Adipocyte (in vitro differentiated cells): ENCODE data around the gene WDR90.
A peak's percentile ranks its signal among the peaks of the same experiment; 100 is the strongest.

ENCODE experiments used
- DNase-seq: peaks from one replicate; pipeline ENCODE4 v3.0.0-alpha.2; 2015; ENCODE audit warnings: low read depth
- H3K27me3 ChIP-seq: replicated peaks from 2 replicates; pipeline ENCODE4 v1.7.0; 2013; ENCODE audit warnings: mild to moderate bottlenecking, low read length, moderate library complexity; ENCODE audit not compliant: control insufficient read depth, insufficient read depth
- H3K36me3 ChIP-seq: 2 replicates; pipeline ENCODE4 v1.7.0; 2013; ENCODE audit warnings: low read length, mild to moderate bottlenecking, moderate library complexity; ENCODE audit not compliant: control insufficient read depth, insufficient read depth, severe bottlenecking
- H3K4me1 ChIP-seq: 2 replicates; pipeline ENCODE4 v1.7.0; 2013; ENCODE audit warnings: mild to moderate bottlenecking, low read length, moderate library complexity; ENCODE audit not compliant: control insufficient read depth, insufficient read depth
- H3K4me3 ChIP-seq: 2 replicates; pipeline ENCODE4 v1.7.0; 2013; ENCODE audit warnings: mild to moderate bottlenecking, low read length, moderate library complexity
- H3K9ac ChIP-seq: 2 replicates; pipeline ENCODE4 v1.7.0; 2013; ENCODE audit warnings: mild to moderate bottlenecking, low read length, moderate library complexity
- H3K9me3 ChIP-seq: 2 replicates; pipeline ENCODE4 v1.7.0; 2013; ENCODE audit warnings: mild to moderate bottlenecking, low read length, moderate library complexity; ENCODE audit not compliant: control insufficient read depth

Gene WDR90

GRCh38 chr16:702341-702740, 53.2 kb downstream of the WDR90 start:
- H3K27me3 ChIP-seq = peaks cover 52% of the 10 kb centered on the region
- H3K4me1 ChIP-seq = no peaks in the 10 kb centered on the region
- H3K4me3 ChIP-seq = no peak overlapping the region
- no peaks in the 10 kb centered on the region for H3K9me3 ChIP-seq
- H3K36me3 ChIP-seq = no peaks in the 10 kb centered on the region
- DNase-seq = no peak
- H3K9ac ChIP-seq = no peak overlapping the region

- no peak overlapping the region for H3K4me3 ChIP-seq
Observed at GRCh38 chr16:703406-703805, 54.2 kb downstream of the WDR90 start.

GRCh38 chr16:704047-704446, 54.9 kb downstream of the WDR90 start:
- no peak overlapping the region for H3K4me3 ChIP-seq
- H3K9me3 ChIP-seq = no peaks in the 10 kb centered on the region
- H3K27me3 ChIP-seq = peaks cover 67% of the 10 kb centered on the region
- DNase-seq = no peak
- no peaks in the 10 kb centered on the region for H3K36me3 ChIP-seq
- no peaks in the 10 kb centered on the region for H3K4me1 ChIP-seq
- H3K9ac ChIP-seq = no peak overlapping the region

More at GRCh38 chr16:703406-703805, 54.2 kb downstream of the WDR90 start:
- no peaks in the 10 kb centered on the region for H3K36me3 ChIP-seq
- H3K9ac ChIP-seq = no peak overlapping the region
- H3K4me1 ChIP-seq = no peaks in the 10 kb centered on the region
- H3K9me3 ChIP-seq = no peaks in the 10 kb centered on the region
- no peak for DNase-seq
- peaks cover 62% of the 10 kb centered on the region for H3K27me3 ChIP-seq

GRCh38 chr16:704552-705380, 55.6 kb downstream of the WDR90 start:
- H3K4me1 ChIP-seq = peaks cover 2% of the 10 kb centered on the region
- no peaks in the 10 kb centered on the region for H3K36me3 ChIP-seq
- no peak overlapping the region for H3K9ac ChIP-seq
- H3K27me3 ChIP-seq = peaks cover 73% of the 10 kb centered on the region
- H3K4me3 ChIP-seq = no peak overlapping the region
- DNase-seq = no peak
- no peaks in the 10 kb centered on the region for H3K9me3 ChIP-seq

- no peak within 1 kb of the TSS for H3K4me3 ChIP-seq
- H3K36me3 ChIP-seq = no peaks in the 10 kb centered on the region
- no peak within 1 kb of the TSS for H3K9ac ChIP-seq
- H3K27me3 ChIP-seq = peaks cover 75% of the 10 kb centered on the region
- H3K4me1 ChIP-seq = peaks cover 7% of the 10 kb centered on the region
- no peaks in the 10 kb centered on the region for H3K9me3 ChIP-seq
- DNase-seq = peak; percentile 58
Observed at GRCh38 chr16:705431-706188, 56.4 kb downstream of the WDR90 start, which contains the start of gene FBXL16. TSS of gene FBXL16 (minus strand) at chr16:705801. CDS start at chr16:697405, 8,396 bp downstream.

- no peaks in the 10 kb centered on the region for H3K9me3 ChIP-seq
- no peak overlapping the region for H3K4me3 ChIP-seq
- H3K9ac ChIP-seq = no peak overlapping the region
- H3K4me1 ChIP-seq = peaks cover 7% of the 10 kb centered on the region
- H3K36me3 ChIP-seq = no peaks in the 10 kb centered on the region
- no peak for DNase-seq
- peaks cover 74% of the 10 kb centered on the region for H3K27me3 ChIP-seq
Observed at GRCh38 chr16:706189-707061, 57.3 kb downstream of the WDR90 start.

GRCh38 chr16:707062-707538, 57.9 kb downstream of the WDR90 start:
- Histone ChIP-seq H3K36me3 (no peaks in the 10 kb centered on the region), H3K4me1 (peaks cover 9% of the 10 kb centered on the region), H3K27me3 (peaks cover 69% of the 10 kb centered on the region), H3K4me3 (no peak overlapping the region), H3K9ac (no peak overlapping the region), H3K9me3 (no peaks in the 10 kb centered on the region)
- no peak for DNase-seq

GRCh38 chr16:708019-708418, 58.9 kb downstream of the WDR90 start:
- DNase-seq = no peak
- H3K27me3 ChIP-seq = peaks cover 60% of the 10 kb centered on the region
- H3K9ac ChIP-seq = no peak overlapping the region
- H3K4me1 ChIP-seq = peaks cover 15% of the 10 kb centered on the region
- no peaks in the 10 kb centered on the region for H3K9me3 ChIP-seq
- H3K36me3 ChIP-seq = no peaks in the 10 kb centered on the region
- no peak overlapping the region for H3K4me3 ChIP-seq

GRCh38 chr16:708959-709358, 59.8 kb downstream of the WDR90 start:
- H3K4me1 ChIP-seq = peaks cover 15% of the 10 kb centered on the region
- H3K9me3 ChIP-seq = no peaks in the 10 kb centered on the region
- H3K27me3 ChIP-seq = peaks cover 51% of the 10 kb centered on the region
- no peaks in the 10 kb centered on the region for H3K36me3 ChIP-seq
- no peak for DNase-seq
- H3K4me3 ChIP-seq = no peak overlapping the region
- no peak overlapping the region for H3K9ac ChIP-seq

GRCh38 chr16:709566-710499, 60.7 kb downstream of the WDR90 start:
- H3K36me3 ChIP-seq = no peaks in the 10 kb centered on the region
- H3K4me1 ChIP-seq = peaks cover 20% of the 10 kb centered on the region
- peak; percentile 52 for DNase-seq
- no peaks in the 10 kb centered on the region for H3K9me3 ChIP-seq
- H3K9ac ChIP-seq = no peak overlapping the region
- peaks cover 45% of the 10 kb centered on the region for H3K27me3 ChIP-seq
- no peak overlapping the region for H3K4me3 ChIP-seq
